Measurements from ENCODE around the gene FUT7.
"Not testable (repeated sequence)": the region's sequence is repeated elsewhere in the genome, so short reads cannot be mapped to it uniquely, and the experiment has no call there.

Gene FUT7

DNA sequence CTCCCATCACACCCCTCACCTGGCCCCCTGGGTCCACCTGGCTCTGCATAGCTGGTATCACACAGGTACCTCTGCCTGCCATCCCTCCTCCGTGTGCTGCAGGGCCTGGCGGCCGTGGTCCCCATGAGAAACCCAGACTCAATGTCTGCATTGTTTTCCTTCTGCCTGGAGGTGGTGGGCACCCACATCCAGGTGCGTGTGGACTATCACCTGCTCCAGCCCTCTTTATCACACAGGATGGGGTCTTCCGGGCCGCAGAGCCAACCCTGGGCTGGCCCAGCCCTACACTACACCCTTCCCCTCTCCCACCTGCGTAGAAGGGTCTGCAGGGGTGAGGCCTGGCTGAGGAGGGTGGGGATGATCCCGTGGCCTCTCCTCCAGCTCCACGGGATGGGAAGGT, 7.0 kb upstream of the FUT7 start:
- Histone ChIP-seq H3K36me3 (replicated peaks) (peaks cover 12% of the 10 kb centered on the region; the same call in 1 of the 2 replicates), H3K27me3 (ENCODE audit: low read depth) (peaks cover 6% of the 10 kb centered on the region; the same call in 1 of the 2 replicates), H3K4me1 (no peaks in the 10 kb centered on the region), H3K4me3 (no peak overlapping the region), H3K9me3 (no peaks in the 10 kb centered on the region)
- DNase-seq (ENCODE audit: low spot score in 2 of 2): no peak
- in situ Hi-C loops (cut with MboI; ENCODE audit: low sequenced_read_pairs): loop anchor here (10.0 kb wide), 1 partner anchor 254 kb away; no protein-coding TSS in a partner anchor

GRCh38 chr9:137037483-137037882, 5.6 kb upstream of the FUT7 start:
- H3K4me1 ChIP-seq: no peaks in the 10 kb centered on the region
- H3K4me3 ChIP-seq: no peak overlapping the region
- H3K36me3 ChIP-seq (replicated peaks): peaks cover 12% of the 10 kb centered on the region; the same call in 1 of the 2 replicates
- H3K27me3 ChIP-seq (ENCODE audit: low read depth): peaks cover 6% of the 10 kb centered on the region; the same call in 1 of the 2 replicates
- in situ Hi-C loops (cut with MboI; ENCODE audit: low sequenced_read_pairs): loop anchor here (10.0 kb wide), 1 partner anchor 253 kb away; no protein-coding TSS in a partner anchor
- no peak for DNase-seq (ENCODE audit: low spot score in 2 of 2)
- no peaks in the 10 kb centered on the region for H3K9me3 ChIP-seq

DNA sequence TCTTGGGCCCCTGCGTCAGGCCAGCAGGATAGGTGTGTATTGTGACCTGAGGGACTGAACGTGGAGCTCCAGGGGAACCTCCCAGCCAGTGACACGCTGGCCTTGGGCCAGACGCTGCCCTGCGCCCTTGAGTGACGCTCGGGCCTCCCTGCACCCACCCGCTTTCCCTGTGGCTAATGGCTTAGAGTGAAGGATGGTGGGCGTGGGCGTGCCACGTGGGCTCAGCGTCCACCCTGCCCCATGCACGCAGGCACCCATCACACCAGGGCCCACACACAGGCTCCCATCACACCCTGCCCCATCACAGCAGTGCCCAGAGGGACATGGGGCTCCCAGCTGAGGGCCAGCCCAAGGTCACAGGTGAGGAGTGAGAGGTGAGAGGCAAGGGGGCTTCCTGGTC, 5.1 kb upstream of the FUT7 start:
- H3K27me3 ChIP-seq (ENCODE audit: low read depth): peaks cover 6% of the 10 kb centered on the region; the same call in 1 of the 2 replicates
- in situ Hi-C loops (cut with MboI; ENCODE audit: low sequenced_read_pairs): loop anchor here (10.0 kb wide), 1 partner anchor 252 kb away; no protein-coding TSS in a partner anchor

DNA sequence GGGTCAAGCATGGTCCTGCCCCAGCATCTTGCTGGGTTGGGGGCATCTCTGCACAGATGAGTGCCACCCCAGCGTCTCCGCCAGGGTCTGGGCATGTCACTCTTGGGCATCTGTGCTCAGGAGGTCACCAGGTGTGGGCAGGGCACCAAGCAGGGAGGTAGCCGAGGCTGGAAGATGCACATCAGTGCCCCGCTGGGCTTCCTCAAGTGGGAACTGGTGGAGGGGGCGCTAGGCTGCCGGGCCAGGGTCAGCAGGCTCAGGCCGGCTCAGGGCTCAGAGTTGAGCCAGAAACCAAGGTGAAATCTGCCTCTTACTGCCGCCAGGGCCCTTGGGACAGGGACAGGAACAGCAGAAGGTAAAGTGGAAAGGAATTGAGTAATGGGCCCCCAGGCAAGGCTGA, 4.0 kb upstream of the FUT7 start:
- no peak for DNase-seq (ENCODE audit: low spot score in 2 of 2)
- H3K27me3 ChIP-seq (ENCODE audit: low read depth): peaks cover 6% of the 10 kb centered on the region; the same call in 1 of the 2 replicates
- no peaks in the 10 kb centered on the region for H3K9me3 ChIP-seq
- no peaks in the 10 kb centered on the region for H3K4me1 ChIP-seq
- in situ Hi-C loops (cut with MboI; ENCODE audit: low sequenced_read_pairs): loop anchor here (10.0 kb wide), 1 partner anchor 251 kb away; no protein-coding TSS in a partner anchor
- H3K4me3 ChIP-seq: no peak overlapping the region
- H3K36me3 ChIP-seq (replicated peaks): peaks cover 12% of the 10 kb centered on the region; the same call in 1 of the 2 replicates

More for the DNA sequence above, 5.1 kb upstream of the FUT7 start:
- Histone ChIP-seq H3K9me3 (no peaks in the 10 kb centered on the region), H3K4me3 (no peak overlapping the region), H3K36me3 (replicated peaks) (peaks cover 12% of the 10 kb centered on the region; the same call in 1 of the 2 replicates), H3K4me1 (no peaks in the 10 kb centered on the region)
- DNase-seq (ENCODE audit: low spot score in 2 of 2): no peak

- no peaks in the 10 kb centered on the region for H3K9me3 ChIP-seq
- H3K27me3 ChIP-seq (ENCODE audit: low read depth): peaks cover 6% of the 10 kb centered on the region; the same call in 1 of the 2 replicates
- in situ Hi-C loops (cut with MboI; ENCODE audit: low sequenced_read_pairs): loop anchor here (10.0 kb wide), 1 partner anchor 251 kb away; no protein-coding TSS in a partner anchor
- H3K36me3 ChIP-seq (replicated peaks): peaks cover 12% of the 10 kb centered on the region; the same call in 1 of the 2 replicates
- DNase-seq (ENCODE audit: low spot score in 2 of 2): no peak
- no peaks in the 10 kb centered on the region for H3K4me1 ChIP-seq
- H3K4me3 ChIP-seq: no peak overlapping the region
Observed at GRCh38 chr9:137035507-137035834, 3.6 kb upstream of the FUT7 start.

DNA sequence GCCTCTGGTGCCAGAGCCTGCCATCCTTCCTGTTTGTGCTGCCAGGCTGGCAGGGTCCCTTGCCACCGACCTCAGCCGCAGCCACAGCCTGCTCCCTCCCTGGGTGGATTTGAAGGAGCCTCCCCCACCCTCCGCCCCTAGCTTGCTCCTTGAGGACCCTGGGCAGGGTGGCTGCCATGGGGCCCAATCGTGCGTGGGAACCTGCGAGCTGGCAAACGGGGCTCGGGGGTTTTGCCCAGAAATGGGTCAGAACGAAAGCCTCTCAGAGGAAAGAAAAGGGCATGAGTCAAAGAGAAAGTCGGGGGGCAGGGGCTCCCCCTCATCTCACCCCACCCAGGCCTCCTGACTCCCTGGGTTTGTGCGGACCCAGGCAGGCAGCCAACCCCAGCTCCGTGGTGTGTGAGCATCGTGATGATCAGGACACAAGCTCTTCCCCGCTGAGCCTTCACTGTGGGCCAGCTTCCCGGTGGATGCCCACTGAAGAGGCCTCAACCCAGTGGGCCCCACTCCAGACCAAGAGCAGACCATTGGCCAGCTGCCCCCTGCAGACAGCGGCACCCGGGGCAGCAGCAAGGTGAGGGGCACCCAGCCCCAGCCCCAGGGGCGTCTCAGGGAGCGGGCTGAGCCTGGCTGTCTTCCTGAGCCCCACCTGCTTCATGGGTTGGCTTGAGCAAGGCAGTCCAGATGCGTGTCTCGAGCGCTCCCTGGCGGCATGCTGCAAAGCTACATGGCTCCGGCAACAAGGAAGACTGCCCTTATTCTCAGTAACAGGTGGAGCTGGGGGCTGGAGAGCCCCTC, 3.0 kb upstream of the FUT7 start:
- H3K27me3 ChIP-seq (ENCODE audit: low read depth): peaks cover 6% of the 10 kb centered on the region; the same call in 1 of the 2 replicates
- in situ Hi-C loops (cut with MboI; ENCODE audit: low sequenced_read_pairs): loop anchor here (10.0 kb wide), 1 partner anchor 250 kb away; no protein-coding TSS in a partner anchor
- H3K9me3 ChIP-seq: no peaks in the 10 kb centered on the region
- DNase-seq (ENCODE audit: low spot score in 2 of 2): peak; percentile 71 to 91
- peaks cover 11% of the 10 kb centered on the region; the same call in 1 of the 2 replicates for H3K36me3 ChIP-seq (replicated peaks)
- no peaks in the 10 kb centered on the region for H3K4me1 ChIP-seq
- no peak overlapping the region for H3K4me3 ChIP-seq

GRCh38 chr9:137034039-137034708, 2.3 kb upstream of the FUT7 start:
- Histone ChIP-seq H3K4me3 (no peak overlapping the region), H3K27me3 (ENCODE audit: low read depth) (peaks cover 6% of the 10 kb centered on the region; the same call in 1 of the 2 replicates), H3K4me1 (peaks cover under 1% of the 10 kb centered on the region), H3K36me3 (replicated peaks) (0 out of 2 replicates have a peak, but pooled peaks cover 6% of the 10 kb centered on the region), H3K9me3 (no peaks in the 10 kb centered on the region)
- DNase-seq (ENCODE audit: low spot score in 2 of 2): no peak
- in situ Hi-C loops (cut with MboI; ENCODE audit: low sequenced_read_pairs): loop anchor here (10.0 kb wide), 1 partner anchor 249 kb away; no protein-coding TSS in a partner anchor

- in situ Hi-C loops (cut with MboI; ENCODE audit: low sequenced_read_pairs): loop anchor here (10.0 kb wide), 1 partner anchor 249 kb away; no protein-coding TSS in a partner anchor
Observed at GRCh38 chr9:137033481-137033880, 1.6 kb upstream of the FUT7 start.

DNA sequence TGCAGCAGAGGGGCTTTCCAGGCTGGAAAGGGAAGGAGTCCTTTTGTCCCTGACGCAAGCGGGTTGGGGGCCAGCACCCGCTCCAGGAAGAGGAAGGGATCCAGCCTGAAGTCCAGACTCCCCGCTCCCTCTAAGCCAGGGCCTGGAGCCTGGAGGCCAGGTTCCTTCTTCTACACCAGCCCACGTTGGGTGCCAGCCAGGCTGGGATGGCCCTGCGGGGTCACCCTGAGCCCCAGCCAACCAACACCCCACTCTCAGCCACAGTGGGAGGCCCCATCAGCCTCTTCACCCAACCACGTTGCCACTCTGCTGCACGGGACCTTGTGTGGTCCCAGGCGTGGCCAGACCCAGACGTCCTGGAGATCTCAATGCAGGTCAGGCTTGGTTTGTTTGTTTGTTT, 970 bp upstream of the FUT7 start:
- Histone ChIP-seq H3K4me3 (no peak overlapping the region), H3K27me3 (ENCODE audit: low read depth) (peaks cover 6% of the 10 kb centered on the region; the same call in 1 of the 2 replicates), H3K4me1 (peaks cover 8% of the 10 kb centered on the region), H3K9me3 (no peaks in the 10 kb centered on the region), H3K36me3 (replicated peaks) (no peaks in the 10 kb centered on the region)
- DNase-seq (ENCODE audit: low spot score in 2 of 2): no peak
- in situ Hi-C loops (cut with MboI; ENCODE audit: low sequenced_read_pairs): loop anchor here (10.0 kb wide), 1 partner anchor 248 kb away; no protein-coding TSS in a partner anchor

More at GRCh38 chr9:137033481-137033880, 1.6 kb upstream of the FUT7 start:
- H3K9me3 ChIP-seq; H3K27me3 ChIP-seq (ENCODE audit: low read depth); H3K36me3 ChIP-seq (replicated peaks); H3K4me1 ChIP-seq; H3K4me3 ChIP-seq; DNase-seq (ENCODE audit: low spot score in 2 of 2): not testable (repeated sequence)

- Histone ChIP-seq H3K4me1 (peaks cover 8% of the 10 kb centered on the region), H3K36me3 (replicated peaks) (no peaks in the 10 kb centered on the region), H3K4me3 (no peak overlapping the region), H3K9me3 (no peaks in the 10 kb centered on the region), H3K27me3 (ENCODE audit: low read depth) (peaks cover 6% of the 10 kb centered on the region; the same call in 1 of the 2 replicates)
- no peak for DNase-seq (ENCODE audit: low spot score in 2 of 2)
- in situ Hi-C loops (cut with MboI; ENCODE audit: low sequenced_read_pairs): loop anchor here (10.0 kb wide), 1 partner anchor 246 kb away; no protein-coding TSS in a partner anchor
Observed at GRCh38 chr9:137030538-137031527, 1.1 kb downstream of the FUT7 start.

DNA sequence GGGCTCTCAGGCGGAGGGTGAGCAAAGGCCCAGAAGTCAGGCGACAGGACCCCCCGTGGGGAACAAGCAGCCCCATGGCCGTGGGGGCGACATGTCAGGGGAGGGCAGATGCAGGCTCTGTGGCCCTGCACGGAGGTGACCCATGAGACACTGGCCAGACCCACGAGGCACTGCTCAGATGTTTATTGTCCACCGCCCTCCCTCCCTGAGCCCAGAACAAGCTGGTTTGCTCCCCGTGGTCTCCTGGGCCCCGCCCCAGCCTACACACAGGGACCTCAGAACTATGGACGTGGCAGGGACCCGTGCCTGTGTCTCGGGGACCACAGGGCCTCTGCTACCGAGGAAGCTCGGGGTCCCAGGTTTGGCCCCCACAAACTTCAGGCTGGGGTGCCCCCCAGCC, 1.9 kb downstream of the FUT7 start:
- Histone ChIP-seq H3K36me3 (replicated peaks) (no peaks in the 10 kb centered on the region), H3K9me3 (no peaks in the 10 kb centered on the region), H3K4me1 (peaks cover 8% of the 10 kb centered on the region), H3K4me3 (no peak overlapping the region), H3K27me3 (ENCODE audit: low read depth) (peaks cover 5% of the 10 kb centered on the region; the same call in 1 of the 2 replicates)
- DNase-seq (ENCODE audit: low spot score in 2 of 2): no peak
- in situ Hi-C loops (cut with MboI; ENCODE audit: low sequenced_read_pairs): loop anchor here (10.0 kb wide), 1 partner anchor 245 kb away; no protein-coding TSS in a partner anchor

GRCh38 chr9:137029058-137029936, 2.6 kb downstream of the FUT7 start:
- H3K36me3 ChIP-seq (replicated peaks): no peaks in the 10 kb centered on the region
- H3K4me1 ChIP-seq: peaks cover 8% of the 10 kb centered on the region
- no peaks in the 10 kb centered on the region for H3K27me3 ChIP-seq (ENCODE audit: low read depth)
- DNase-seq (ENCODE audit: low spot score in 2 of 2): peak; percentile 63 to 92
- no peaks in the 10 kb centered on the region for H3K9me3 ChIP-seq
- in situ Hi-C loops (cut with MboI; ENCODE audit: low sequenced_read_pairs): no loop called here
- H3K4me3 ChIP-seq: peak overlapping the region; percentile 48
